ENCODE data around the gene SYNE4. TPM values are rescaled to one million over a fixed set of nuclear protein-coding genes. Genes with fewer than 3 reads are reported as not detected.
A peak's percentile ranks its signal among the peaks of the same experiment; 100 is the strongest.
"Not testable (repeated sequence)": the region's sequence is repeated elsewhere in the genome, so short reads cannot be mapped to it uniquely, and the experiment has no call there.

SYNE4 gene
- total RNA-seq, 2 donors from 2014 or later, result 0.24 to 0.93 TPM

DNA sequence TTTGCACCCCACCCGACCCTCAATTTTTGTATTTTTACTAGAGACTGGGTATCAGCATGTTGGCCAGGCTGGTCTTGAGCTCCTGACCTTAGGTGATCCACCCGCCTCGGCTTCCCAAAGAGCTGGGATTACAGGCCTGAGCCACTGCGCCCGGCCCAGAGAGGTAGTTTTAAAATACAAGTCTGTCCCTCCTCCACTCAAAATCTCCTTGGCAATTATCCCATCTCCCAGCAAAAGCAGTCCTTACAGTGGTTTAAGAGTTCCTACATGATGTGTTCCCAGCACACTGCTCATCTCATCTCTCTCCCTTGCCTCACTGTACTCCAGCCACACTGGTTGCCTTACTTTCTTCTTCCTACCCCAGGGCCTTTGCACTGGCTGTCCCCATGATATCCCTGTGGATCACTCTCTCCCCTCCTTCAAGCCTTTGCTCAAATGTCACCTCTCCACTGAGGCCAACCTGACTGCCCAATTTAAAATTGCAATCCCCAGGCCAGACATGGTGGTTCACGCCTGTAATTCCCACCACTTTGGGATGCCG, 48.1 kb downstream of the SYNE4 start:
- no peak for DNase-seq (ENCODE audit: low spot score)
- intact Hi-C loops (cut with DNase I), result no loop called here

DNA sequence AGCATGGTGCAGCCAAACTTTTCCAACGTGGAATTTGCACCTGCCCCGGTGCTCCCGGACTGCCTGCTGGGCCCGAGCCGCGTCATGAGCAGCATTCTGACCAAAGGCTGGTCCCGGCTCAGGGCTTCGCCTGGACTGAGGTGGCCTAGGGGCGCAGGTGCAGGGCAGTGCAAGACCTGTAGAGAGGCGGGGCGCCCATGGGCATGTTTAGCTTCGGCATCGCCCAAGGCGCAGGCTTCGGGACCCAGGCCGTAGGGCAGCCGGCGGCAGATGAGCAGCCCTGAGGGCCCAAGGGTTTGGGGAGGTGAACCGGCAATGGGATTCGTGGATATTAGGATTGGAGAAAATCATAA, 48.7 kb downstream of the SYNE4 start:
- intact Hi-C loops (cut with DNase I), result no loop called here
- DNase-seq (ENCODE audit: low spot score), result no peak

DNA sequence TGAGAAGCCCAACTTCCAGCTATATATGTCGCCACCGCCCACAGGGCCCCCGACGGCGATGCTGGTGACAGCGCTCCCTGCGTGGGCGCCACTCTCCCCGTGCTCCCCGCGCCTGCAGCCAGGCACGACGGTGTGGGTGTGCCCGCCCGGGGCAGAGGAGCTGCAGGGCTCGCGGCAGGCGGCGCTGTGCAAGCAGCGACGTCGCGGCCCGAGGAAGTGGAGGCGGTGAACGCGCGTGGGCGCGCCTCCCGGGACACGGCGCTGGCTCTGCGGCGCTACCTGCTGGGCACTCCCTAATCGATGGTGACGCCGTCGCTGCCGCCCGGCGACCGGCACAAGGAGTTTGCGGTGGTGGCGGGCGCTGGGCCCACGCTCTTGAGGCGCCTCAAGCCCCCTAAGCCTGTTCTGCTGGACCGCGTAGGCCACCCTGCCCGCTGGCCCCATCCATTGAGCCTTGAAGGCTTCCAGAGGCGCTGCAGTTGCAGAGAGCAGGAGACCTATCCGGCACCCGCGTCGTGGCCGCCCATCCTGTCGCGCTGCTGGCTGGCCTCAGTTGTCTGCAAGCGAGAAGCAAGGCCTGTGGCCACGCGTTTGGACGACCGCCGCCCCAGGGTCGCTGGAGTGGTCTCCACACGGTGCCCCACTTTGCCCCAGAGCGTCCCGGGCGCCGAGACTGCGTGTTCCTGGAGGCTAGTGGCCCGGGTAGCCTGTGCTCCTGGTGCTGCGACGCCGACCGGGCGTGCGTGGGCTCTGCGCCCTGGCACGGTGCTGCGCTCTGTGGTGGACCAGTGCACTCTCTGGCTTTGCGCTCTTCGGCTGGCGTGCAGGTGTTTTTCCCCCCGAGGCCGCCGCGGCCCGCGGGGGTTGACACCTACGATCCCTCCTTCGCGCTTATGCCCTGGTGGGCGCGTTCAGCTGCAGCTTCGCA, 49.3 kb downstream of the SYNE4 start:
- intact Hi-C loops (cut with DNase I), result no loop called here
- DNase-seq (ENCODE audit: low spot score), result peak; percentile 82

DNA sequence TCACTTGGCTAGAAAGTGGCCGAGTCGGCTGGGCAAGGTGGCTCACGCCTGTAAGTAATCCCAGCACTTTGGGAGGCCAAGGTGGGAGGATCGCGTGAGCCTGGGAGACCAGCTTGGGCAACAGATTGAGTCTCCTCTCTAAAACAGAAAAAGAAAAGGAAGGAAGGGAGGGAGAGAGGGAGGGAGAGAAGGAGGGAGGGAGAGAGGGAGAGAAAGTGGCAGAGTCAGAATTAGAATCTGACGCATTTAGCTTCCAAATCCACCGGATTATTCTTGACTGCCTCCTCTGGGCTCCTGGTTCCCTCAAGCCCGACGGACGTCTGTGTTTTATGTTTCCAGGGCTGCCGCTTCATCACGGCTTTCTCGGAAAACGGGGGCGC, 50.0 kb downstream of the SYNE4 start:
- intact Hi-C loops (cut with DNase I), result no loop called here
- no peak for DNase-seq (ENCODE audit: low spot score)

DNA sequence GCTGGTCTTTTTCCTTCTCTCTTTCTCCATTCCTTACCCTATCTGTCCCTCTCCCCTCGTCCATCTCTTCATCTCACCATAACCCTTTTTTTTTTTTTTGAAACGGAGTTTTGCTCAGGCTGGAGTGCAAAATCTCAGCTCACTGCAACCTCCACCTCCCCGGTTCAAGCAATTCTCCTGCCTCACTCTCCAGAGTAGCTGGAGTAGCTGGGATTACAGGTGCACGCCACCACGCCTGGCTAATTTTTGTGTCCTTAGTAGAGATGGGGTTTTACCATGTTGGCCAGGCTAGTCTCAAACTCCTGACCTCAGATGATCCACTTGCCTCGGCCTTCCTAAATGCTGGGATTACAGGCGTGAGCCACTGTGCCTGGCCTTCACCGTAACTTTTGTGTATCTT, 51.2 kb downstream of the SYNE4 start:
- DNase-seq (ENCODE audit: low spot score); intact Hi-C loops (cut with DNase I): not testable (repeated sequence)

DNA sequence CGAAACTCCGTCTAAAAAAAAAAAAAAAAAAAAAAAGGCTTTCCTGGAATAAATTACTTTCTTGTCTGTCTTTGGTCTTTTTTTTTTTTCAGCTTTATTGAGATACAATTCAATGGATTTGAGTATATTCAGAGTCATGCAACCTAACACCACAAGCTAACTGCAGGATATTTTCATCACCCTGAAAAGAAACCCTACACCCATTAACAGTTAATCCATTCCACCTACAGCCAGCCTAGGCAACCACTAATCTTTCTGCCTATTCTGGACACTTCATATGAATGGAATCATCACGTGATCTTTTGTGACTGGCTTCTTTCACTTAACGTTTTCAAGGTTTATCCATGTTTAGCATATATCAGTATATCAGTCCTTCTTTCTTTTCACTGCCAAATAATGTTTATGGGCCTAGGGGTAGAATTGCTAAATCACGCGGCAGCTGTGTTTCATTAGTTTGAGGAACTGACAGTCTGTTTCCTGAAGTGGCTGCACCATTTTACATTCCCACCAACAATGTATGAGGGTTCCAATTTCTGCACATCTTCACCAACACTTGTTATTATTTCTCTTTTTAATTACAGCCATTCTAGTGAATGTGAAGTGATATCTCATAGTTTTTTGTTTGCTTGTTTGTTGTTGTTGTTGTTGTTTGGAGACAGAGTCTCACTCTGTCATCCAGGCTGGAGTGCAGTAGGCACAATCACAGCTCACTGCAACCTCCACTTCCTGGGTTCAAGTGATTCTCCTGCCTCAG, 52.6 kb downstream of the SYNE4 start:
- intact Hi-C loops (cut with DNase I), result no loop called here
- DNase-seq (ENCODE audit: low spot score), result no peak

Other genes starting within 250 kb of the SYNE4 start
- gene ARHGAP33, start 233.2 kb downstream of the SYNE4 start, total RNA-seq, result 1 to 10 TPM; 6.2 to 9.6 TPM
- not detected for gene PRODH2, start 196.0 kb downstream of the SYNE4 start, total RNA-seq
- not detected for gene NPHS1, start 156.3 kb downstream of the SYNE4 start, total RNA-seq
- not detected for gene KIRREL2, start 151.9 kb downstream of the SYNE4 start, total RNA-seq
- gene APLP1, start 140.2 kb downstream of the SYNE4 start, total RNA-seq, result 1 to 10 TPM; 3.9 to 7.3 TPM
- gene NFKBID, start 108.3 kb downstream of the SYNE4 start, total RNA-seq, result 10 to 100 TPM in 1 of 2 donors, 1 to 10 TPM in 1; 7.9 to 10.3 TPM
- 10 to 100 TPM; 12.4 to 13.4 TPM for gene HCST, start 106.3 kb downstream of the SYNE4 start, total RNA-seq
- gene TYROBP, start 100.5 kb downstream of the SYNE4 start, total RNA-seq, result 10 to 100 TPM; 58.8 to 96.5 TPM
- gene LRFN3, start 72.4 kb downstream of the SYNE4 start, total RNA-seq, result 10 to 100 TPM; 13.3 to 14.2 TPM
- gene SDHAF1, start 13.6 kb downstream of the SYNE4 start, total RNA-seq, result 10 to 100 TPM; 11.2 to 13.3 TPM
- gene ALKBH6, start 5.4 kb upstream of the SYNE4 start, total RNA-seq, result 10 to 100 TPM; 10.8 to 14.4 TPM
- gene CLIP3, start 24.1 kb upstream of the SYNE4 start, total RNA-seq, result 10 to 100 TPM; 30.4 to 32.0 TPM
- 1 to 10 TPM; 2.9 to 3.7 TPM for gene THAP8, start 45.5 kb upstream of the SYNE4 start, total RNA-seq
- under 1 TPM; 0.37 to 0.71 TPM for gene WDR62, start 46.1 kb upstream of the SYNE4 start, total RNA-seq
- gene OVOL3, start 102.3 kb upstream of the SYNE4 start, total RNA-seq, result not detected
- gene POLR2I, start 106.1 kb upstream of the SYNE4 start, total RNA-seq, result 10 to 100 TPM; 43.9 to 47.6 TPM
- 100 to 1,000 TPM; 133 to 141 TPM for gene TBCB, start 106.7 kb upstream of the SYNE4 start, total RNA-seq
- 100 to 1,000 TPM; 586 to 597 TPM for gene CAPNS1, start 131.3 kb upstream of the SYNE4 start, total RNA-seq
- 100 to 1,000 TPM; 232 to 242 TPM for gene COX7A1, start 143.6 kb upstream of the SYNE4 start, total RNA-seq
- gene ZNF565, start 205.9 kb upstream of the SYNE4 start, total RNA-seq, result 1 to 10 TPM; 5.2 to 5.3 TPM
- 10 to 100 TPM; 40.2 to 41.7 TPM for gene ZNF146, start 206.3 kb upstream of the SYNE4 start, total RNA-seq